C4-2B (cell line): ENCODE results near the gene IFFO2.
A peak's percentile ranks its signal among the peaks of the same experiment; 100 is the strongest.

Experiments
- H3K27ac ChIP-seq: fragments of 450-650 bp; 2 replicates; pipeline ENCODE4 v1.5.1; 2017
- ZFX ChIP-seq: fragments of 450-650 bp; IDR thresholded peaks from 2 replicates; pipeline ENCODE4 v1.6.1; 2017
- TF ChIP-seq, protein P1 (sequence below): fragments of 450-650 bp; conservative IDR thresholded peaks from 2 replicates; pipeline ENCODE4 v1.5.1; 2017; ENCODE audit warnings: mild to moderate bottlenecking

IFFO2 gene

DNA sequence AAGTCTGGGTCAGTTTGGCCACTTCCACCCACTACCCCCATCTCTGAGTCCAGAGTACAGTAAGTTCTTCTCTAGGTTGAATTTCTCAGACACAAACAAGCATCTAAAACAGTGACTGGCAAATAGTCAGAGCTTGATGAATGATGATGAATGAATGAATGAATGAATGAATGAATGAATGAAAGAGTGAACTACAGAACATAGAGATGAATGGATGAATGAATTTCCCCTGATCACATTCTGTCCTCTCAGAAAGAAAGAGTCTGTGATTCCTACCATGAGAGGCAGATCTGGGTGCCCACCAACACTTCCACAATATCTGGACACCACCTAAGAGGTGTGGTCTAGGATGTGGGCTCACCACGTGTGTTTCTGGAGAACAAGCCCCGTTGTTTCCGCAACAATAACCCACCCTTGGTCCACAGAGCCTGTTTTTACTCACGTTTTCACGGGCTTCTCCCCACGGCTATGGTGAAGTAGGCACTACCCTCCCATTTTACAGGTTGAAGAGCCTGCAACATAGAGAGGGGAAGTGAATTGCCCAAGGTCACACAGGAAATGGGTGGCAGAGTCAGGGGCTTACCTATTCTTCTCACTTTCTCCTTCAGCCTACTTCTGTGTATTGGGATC, 40.2 kb upstream of the IFFO2 start:
- TF ChIP-seq ZFX: no peak
- TF ChIP-seq, protein P1, sequence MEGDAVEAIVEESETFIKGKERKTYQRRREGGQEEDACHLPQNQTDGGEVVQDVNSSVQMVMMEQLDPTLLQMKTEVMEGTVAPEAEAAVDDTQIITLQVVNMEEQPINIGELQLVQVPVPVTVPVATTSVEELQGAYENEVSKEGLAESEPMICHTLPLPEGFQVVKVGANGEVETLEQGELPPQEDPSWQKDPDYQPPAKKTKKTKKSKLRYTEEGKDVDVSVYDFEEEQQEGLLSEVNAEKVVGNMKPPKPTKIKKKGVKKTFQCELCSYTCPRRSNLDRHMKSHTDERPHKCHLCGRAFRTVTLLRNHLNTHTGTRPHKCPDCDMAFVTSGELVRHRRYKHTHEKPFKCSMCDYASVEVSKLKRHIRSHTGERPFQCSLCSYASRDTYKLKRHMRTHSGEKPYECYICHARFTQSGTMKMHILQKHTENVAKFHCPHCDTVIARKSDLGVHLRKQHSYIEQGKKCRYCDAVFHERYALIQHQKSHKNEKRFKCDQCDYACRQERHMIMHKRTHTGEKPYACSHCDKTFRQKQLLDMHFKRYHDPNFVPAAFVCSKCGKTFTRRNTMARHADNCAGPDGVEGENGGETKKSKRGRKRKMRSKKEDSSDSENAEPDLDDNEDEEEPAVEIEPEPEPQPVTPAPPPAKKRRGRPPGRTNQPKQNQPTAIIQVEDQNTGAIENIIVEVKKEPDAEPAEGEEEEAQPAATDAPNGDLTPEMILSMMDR: no peak
- no peak overlapping the region for H3K27ac ChIP-seq

GRCh38 chr1:18994381-18994780, 37.9 kb upstream of the IFFO2 start:
- TF ChIP-seq, protein P1: no peak
- no peak for TF ChIP-seq ZFX
- peak overlapping the region; percentile 16; the same call in 1 of the 2 replicates for H3K27ac ChIP-seq

DNA sequence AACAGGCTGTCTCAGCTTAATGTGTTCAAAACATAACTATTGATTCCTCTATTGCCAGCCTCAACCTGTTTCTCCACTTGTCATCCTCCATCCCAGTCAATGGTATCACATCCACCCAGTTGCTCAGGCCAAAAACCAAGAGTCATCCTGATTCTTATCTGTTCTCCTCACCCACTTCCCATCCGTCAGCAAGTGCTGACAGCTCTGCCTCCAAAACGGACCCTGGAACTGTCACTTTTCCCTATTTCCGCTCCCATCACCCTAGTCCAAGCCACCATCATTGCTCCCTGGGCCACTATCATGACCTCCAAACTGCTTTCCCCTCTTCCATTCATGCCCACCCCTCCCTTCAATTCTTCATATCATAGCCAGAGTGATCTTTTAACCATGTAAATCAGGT, 36.2 kb upstream of the IFFO2 start:
- no peak for TF ChIP-seq ZFX
- TF ChIP-seq, protein P1: no peak

GRCh38 chr1:18991585-18991984, 35.1 kb upstream of the IFFO2 start:
- no peak overlapping the region for H3K27ac ChIP-seq
- no peak for TF ChIP-seq ZFX
- TF ChIP-seq, protein P1: no peak

More for the DNA sequence above, 36.2 kb upstream of the IFFO2 start:
- no peak overlapping the region for H3K27ac ChIP-seq

GRCh38 chr1:18989896-18990295, 33.4 kb upstream of the IFFO2 start:
- H3K27ac ChIP-seq: no peak overlapping the region
- TF ChIP-seq ZFX: no peak
- TF ChIP-seq, protein P1: no peak

GRCh38 chr1:18989176-18989799, 32.8 kb upstream of the IFFO2 start:
- no peak overlapping the region for H3K27ac ChIP-seq
- no peak for TF ChIP-seq ZFX
- TF ChIP-seq, protein P1: no peak

- no peak overlapping the region for H3K27ac ChIP-seq
- TF ChIP-seq, protein P1: no peak
- no peak for TF ChIP-seq ZFX
Observed at GRCh38 chr1:18981242-18981641, 24.8 kb upstream of the IFFO2 start.
